Measurements from ENCODE around the gene GALNT8.

Gene GALNT8

DNA sequence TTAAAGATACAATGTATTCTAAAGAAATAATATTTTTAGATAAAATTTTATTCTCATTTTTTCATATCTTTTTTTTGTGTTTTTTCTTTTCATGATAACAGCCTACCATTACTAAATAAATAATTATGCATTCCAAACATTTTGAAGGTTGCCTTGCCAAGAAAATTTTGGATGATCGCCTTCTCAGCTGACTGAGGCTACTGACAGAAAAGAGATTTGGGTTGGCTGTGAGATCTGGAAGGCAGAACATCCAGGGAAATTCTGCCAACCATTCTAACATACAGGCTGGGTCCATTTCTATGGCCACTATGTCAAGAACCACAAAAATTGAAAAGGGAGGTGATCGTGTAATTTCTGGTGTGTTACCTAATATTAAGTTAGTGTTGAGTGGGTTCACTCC lies 48.1 kb downstream of the GALNT8 start:
- TF ChIP-seq EZH2phosphoT487 (conservative IDR thresholded peaks at IDR 0.05; ENCODE audit: low read length): no peak
- TF ChIP-seq, protein P1, sequence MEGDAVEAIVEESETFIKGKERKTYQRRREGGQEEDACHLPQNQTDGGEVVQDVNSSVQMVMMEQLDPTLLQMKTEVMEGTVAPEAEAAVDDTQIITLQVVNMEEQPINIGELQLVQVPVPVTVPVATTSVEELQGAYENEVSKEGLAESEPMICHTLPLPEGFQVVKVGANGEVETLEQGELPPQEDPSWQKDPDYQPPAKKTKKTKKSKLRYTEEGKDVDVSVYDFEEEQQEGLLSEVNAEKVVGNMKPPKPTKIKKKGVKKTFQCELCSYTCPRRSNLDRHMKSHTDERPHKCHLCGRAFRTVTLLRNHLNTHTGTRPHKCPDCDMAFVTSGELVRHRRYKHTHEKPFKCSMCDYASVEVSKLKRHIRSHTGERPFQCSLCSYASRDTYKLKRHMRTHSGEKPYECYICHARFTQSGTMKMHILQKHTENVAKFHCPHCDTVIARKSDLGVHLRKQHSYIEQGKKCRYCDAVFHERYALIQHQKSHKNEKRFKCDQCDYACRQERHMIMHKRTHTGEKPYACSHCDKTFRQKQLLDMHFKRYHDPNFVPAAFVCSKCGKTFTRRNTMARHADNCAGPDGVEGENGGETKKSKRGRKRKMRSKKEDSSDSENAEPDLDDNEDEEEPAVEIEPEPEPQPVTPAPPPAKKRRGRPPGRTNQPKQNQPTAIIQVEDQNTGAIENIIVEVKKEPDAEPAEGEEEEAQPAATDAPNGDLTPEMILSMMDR (IDR thresholded peaks at IDR 0.05; ENCODE audit: insufficient read depth, low read length, poor library complexity, severe bottlenecking): no peak
- H3K36me3 ChIP-seq (ENCODE audit: low read length): no peaks in the 10 kb centered on the region
- no peak overlapping the region for H3K4me3 ChIP-seq (ENCODE audit: insufficient read depth, low read length, poor library complexity, severe bottlenecking)
- H4K20me1 ChIP-seq (ENCODE audit: low read depth, low read length): no peaks in the 10 kb centered on the region
- no peak overlapping the region for H3K9ac ChIP-seq (ENCODE audit: low read length)
- no peak overlapping the region for H3K4me2 ChIP-seq (ENCODE audit: low read depth, low read length, poor library complexity, severe bottlenecking)
- no peak overlapping the region for H3K27ac ChIP-seq (ENCODE audit: low read depth, low read length)
- no peaks in the 10 kb centered on the region for H3K79me2 ChIP-seq (ENCODE audit: insufficient read depth, low read length)
- no peaks in the 10 kb centered on the region for H3F3A ChIP-seq (ENCODE audit: insufficient read depth)
- H3K27me3 ChIP-seq (ENCODE audit: low read length): no peaks in the 10 kb centered on the region
- H3K9me2 ChIP-seq (replicated peaks; ENCODE audit: insufficient read depth, low read length): no peaks in the 10 kb centered on the region
- H2AFZ ChIP-seq (ENCODE audit: low read depth, low read length, severe bottlenecking): no peak overlapping the region
- no peaks in the 10 kb centered on the region for H3K9me3 ChIP-seq (ENCODE audit: insufficient read depth, low read length)

DNA sequence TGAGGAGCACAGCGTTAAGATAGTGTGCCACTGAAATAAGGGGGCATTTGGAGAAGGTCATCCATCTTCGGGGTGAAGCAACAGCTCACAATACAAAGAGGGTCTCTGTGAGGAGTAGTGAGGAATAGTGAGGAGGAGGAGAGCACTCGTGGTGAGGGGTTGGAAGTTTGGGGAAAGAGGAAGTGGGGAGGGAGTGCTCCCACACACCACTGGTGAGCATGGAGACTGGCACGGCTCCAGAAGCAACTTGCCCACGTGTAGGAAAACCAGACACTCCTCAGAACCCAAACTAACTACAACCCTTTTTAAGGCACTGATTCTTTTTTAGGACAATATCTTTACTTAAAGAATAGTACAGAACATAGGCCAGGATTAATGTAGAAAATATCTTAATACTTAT lies 48.9 kb downstream of the GALNT8 start:
- no peaks in the 10 kb centered on the region for H4K20me1 ChIP-seq (ENCODE audit: low read depth, low read length)

GRCh38 chr12:4771172-4771959 lies 51.2 kb downstream of the GALNT8 start:
- Histone ChIP-seq H3K79me2 (ENCODE audit: insufficient read depth, low read length) (no peaks in the 10 kb centered on the region), H3K9ac (ENCODE audit: low read length) (no peak overlapping the region), H2AFZ (ENCODE audit: low read depth, low read length, severe bottlenecking) (no peak overlapping the region), H4K20me1 (ENCODE audit: low read depth, low read length) (no peaks in the 10 kb centered on the region), H3K4me3 (ENCODE audit: insufficient read depth, low read length, poor library complexity, severe bottlenecking) (no peak overlapping the region), H3K36me3 (ENCODE audit: low read length) (no peaks in the 10 kb centered on the region), H3K4me2 (ENCODE audit: low read depth, low read length, poor library complexity, severe bottlenecking) (no peak overlapping the region), H3K27ac (ENCODE audit: low read depth, low read length) (no peak overlapping the region), H3K9me3 (ENCODE audit: insufficient read depth, low read length) (no peaks in the 10 kb centered on the region), H3K27me3 (ENCODE audit: low read length) (no peaks in the 10 kb centered on the region), H3F3A (ENCODE audit: insufficient read depth) (no peaks in the 10 kb centered on the region), H3K9me2 (replicated peaks; ENCODE audit: insufficient read depth, low read length) (no peaks in the 10 kb centered on the region)
- TF ChIP-seq, protein P1 (IDR thresholded peaks at IDR 0.05; ENCODE audit: insufficient read depth, low read length, poor library complexity, severe bottlenecking): no peak
- no peak for TF ChIP-seq EZH2phosphoT487 (conservative IDR thresholded peaks at IDR 0.05; ENCODE audit: low read length)

More for the DNA sequence above, 48.9 kb downstream of the GALNT8 start:
- Histone ChIP-seq H3K79me2 (ENCODE audit: insufficient read depth, low read length) (no peaks in the 10 kb centered on the region), H3K36me3 (ENCODE audit: low read length) (no peaks in the 10 kb centered on the region), H3K9me2 (replicated peaks; ENCODE audit: insufficient read depth, low read length) (no peaks in the 10 kb centered on the region), H3K4me3 (ENCODE audit: insufficient read depth, low read length, poor library complexity, severe bottlenecking) (no peak overlapping the region), H3K9me3 (ENCODE audit: insufficient read depth, low read length) (no peaks in the 10 kb centered on the region), H3F3A (ENCODE audit: insufficient read depth) (no peaks in the 10 kb centered on the region), H3K27me3 (ENCODE audit: low read length) (no peaks in the 10 kb centered on the region), H2AFZ (ENCODE audit: low read depth, low read length, severe bottlenecking) (no peak overlapping the region), H3K4me2 (ENCODE audit: low read depth, low read length, poor library complexity, severe bottlenecking) (no peak overlapping the region), H3K27ac (ENCODE audit: low read depth, low read length) (no peak overlapping the region), H3K9ac (ENCODE audit: low read length) (no peak overlapping the region)
- no peak for TF ChIP-seq EZH2phosphoT487 (conservative IDR thresholded peaks at IDR 0.05; ENCODE audit: low read length)
- TF ChIP-seq, protein P1 (IDR thresholded peaks at IDR 0.05; ENCODE audit: insufficient read depth, low read length, poor library complexity, severe bottlenecking): no peak

Data from SU-DHL-6 (cell line).